HG03520 (cell line): ENCODE measurements around the gene PXYLP1.
"Not testable (repeated sequence)": the region's sequence is repeated elsewhere in the genome, so short reads cannot be mapped to it uniquely, and the experiment has no call there.

Source experiments
- ATAC-seq: cut with Tn5 transposase; IDR thresholded peaks from one replicate; pipeline ENCODE4 v1.9.1; 2021; ENCODE audit warnings: mild to moderate bottlenecking, moderate library complexity; ENCODE audit not compliant: unreplicated experiment

The PXYLP1 gene

DNA sequence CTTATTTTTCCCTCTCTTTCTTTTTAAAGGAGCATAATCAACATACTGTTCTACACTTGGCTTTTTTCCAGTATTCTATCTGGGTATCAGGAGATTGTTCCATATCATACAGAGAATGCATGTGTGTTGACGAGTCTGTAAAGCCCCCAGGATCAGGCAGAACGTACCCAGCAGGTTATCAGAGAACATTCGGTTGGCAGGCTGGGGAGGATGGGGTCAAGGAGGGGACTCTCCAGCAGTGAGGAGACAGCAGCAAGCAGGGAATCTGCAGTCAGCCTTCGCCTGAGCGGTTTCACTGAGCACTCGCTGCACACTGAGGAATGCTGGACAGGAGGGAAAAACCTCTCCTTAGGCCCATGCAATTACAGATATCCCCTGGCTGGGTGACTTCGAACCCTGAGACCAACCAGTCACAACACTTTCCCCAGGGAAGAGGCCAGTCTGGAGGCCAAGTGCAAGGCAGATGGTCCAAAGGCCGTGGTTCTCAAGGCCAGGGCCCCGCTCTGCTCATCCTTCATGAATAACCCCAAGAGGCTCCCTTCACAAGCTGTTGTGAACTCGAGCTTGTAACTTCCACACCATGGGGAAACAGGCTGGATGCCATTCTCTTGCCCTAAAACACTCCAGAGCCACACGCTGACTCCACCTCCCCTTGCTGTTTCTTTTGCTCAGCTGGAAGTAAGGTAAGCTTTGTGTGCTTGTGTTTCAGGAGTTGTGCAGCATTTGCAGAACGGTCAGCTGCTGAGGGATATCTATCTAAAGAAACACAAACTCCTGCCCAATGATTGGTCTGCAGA, 60.1 kb downstream of the PXYLP1 start:
- no peak for ATAC-seq

DNA sequence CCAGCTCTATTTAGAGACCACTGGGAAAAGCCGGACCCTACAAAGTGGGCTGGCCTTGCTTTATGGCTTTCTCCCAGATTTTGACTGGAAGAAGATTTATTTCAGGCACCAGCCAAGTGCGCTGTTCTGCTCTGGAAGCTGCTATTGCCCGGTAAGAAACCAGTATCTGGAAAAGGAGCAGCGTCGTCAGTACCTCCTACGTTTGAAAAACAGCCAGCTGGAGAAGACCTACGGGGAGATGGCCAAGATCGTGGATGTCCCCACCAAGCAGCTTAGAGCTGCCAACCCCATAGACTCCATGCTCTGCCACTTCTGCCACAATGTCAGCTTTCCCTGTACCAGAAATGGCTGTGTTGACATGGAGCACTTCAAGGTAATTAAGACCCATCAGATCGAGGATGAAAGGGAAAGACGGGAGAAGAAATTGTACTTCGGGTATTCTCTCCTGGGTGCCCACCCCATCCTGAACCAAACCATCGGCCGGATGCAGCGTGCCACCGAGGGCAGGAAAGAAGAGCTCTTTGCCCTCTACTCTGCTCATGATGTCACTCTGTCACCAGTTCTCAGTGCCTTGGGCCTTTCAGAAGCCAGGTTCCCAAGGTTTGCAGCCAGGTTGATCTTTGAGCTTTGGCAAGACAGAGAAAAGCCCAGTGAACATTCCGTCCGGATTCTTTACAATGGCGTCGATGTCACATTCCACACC, 60.9 kb downstream of the PXYLP1 start:
- ATAC-seq: no peak

DNA sequence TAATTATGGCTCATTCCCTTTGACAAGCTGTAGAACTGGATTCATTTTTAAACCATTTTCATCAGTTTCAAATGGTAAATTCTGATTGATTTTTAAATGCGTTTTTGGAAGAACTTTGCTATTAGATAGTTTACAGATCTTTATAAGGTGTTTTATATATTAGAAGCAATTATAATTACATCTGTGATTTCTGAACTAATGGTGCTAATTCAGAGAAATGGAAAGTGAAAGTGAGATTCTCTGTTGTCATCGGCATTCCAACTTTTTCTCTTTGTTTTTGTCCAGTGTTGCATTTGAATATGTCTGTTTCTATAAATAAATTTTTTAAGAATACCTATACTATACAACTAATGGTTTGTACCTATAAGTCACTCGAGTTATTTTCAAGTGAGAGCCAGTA, 62.7 kb downstream of the PXYLP1 start:
- ATAC-seq: no peak

DNA sequence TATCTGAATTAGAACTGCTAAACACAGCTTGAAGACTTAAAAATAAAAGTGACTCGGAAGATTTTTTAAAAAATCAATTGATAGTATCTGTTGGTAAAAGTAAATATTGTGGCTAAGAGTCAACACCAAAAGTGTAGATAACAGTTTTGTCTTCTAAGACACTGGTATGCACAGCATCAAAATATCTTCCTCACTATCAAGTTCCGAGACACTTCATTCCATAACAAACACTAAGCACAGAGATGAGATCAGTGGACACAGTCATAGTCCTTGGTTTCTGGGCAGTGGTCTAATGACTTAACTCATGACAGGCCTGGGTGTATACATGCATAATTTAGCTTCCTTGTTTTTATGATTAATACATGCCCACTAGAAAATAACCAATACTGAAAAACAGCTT, 63.2 kb downstream of the PXYLP1 start:
- no peak for ATAC-seq

DNA sequence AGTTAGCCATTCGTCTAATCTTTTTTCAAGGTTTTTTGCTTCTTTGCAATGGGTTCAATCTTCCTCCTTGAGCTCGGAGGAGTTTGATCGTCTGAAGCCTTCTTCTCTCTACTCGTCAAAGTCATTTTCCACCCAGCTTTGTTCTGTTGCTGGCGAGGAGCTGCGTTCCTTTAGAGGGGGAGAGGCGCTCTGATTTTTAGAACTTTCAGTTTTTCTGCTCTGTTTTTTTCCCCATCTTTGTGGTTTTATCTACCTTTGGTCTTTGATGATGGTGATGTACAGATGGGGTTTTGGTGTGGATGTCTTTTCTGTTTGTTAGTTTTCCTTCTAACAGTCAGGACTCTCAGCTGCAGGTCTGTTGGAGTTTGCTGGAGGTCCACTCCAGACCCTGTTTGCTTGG, 68.8 kb downstream of the PXYLP1 start:
- ATAC-seq: not testable (repeated sequence)

DNA sequence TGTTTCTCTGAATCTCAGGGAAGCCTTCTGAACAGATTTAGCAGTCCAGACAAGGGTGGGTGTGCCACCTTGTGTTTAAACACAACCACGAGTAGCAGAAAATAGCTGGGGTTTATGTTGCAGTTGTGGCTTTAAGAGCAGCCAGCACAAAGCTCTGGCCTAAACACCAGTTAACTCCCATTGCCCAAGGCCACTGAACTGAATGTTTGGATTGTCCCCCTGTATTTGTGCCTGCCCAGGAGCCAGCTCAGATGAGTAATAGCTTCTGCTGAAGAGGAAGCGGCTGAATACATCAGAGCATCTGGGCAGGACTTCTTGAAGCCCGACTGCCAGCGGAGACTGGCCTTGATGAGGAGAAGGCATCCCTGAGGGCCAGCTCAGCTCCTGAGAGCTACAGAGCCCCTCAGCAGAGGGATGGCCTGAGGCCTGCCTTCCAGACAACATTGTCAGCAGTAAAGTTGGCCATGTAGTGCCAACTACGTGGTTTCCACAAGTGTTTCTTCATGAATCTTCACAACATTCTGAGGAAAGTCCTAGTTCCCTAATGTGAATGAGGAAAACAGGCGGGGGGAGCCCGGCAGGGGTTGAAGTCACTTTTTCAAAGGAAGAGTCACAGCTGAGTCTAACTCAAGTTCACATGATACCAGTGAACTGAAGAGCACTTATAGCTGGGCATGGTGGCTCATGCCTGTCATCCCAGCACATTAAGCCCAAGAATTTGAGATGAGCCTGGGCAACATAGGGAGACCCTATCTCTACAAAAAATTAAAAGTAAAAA, 70.9 kb downstream of the PXYLP1 start:
- no peak for ATAC-seq

DNA sequence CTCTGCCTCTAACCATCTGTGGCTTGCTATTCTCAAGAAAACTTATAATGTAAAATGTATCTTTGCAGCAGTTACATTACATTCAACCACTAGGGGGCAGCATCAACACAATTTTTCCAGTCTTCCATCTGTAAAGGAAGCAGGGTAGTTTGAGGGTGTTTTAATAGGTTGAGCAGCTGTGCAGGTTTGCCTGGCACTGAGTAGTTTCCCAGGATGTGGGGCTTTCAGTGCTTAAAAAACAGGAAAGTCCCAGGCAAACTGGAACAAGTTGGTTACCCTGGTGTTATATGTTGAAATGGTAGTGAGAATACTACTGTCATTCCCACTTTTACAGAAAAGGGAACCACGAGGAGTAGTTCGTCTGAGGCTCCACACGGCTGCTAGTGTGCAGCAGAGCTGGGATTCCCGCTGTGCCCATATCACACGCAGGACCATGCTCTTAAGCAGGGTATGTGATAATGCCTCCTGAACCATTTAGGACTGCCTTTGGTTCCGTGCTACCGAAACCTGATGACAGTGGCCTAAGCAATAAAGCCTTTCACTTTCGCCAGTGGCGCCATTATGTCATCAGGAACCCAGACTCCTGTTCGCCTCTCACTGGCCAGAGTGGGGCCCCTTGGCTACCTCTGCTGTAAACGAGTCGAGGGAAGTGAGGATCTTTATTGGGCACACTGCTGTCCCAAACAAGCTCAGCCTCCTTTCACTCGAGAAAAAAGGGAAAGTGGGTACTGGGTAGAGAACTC, 72.0 kb downstream of the PXYLP1 start:
- ATAC-seq: no peak

DNA sequence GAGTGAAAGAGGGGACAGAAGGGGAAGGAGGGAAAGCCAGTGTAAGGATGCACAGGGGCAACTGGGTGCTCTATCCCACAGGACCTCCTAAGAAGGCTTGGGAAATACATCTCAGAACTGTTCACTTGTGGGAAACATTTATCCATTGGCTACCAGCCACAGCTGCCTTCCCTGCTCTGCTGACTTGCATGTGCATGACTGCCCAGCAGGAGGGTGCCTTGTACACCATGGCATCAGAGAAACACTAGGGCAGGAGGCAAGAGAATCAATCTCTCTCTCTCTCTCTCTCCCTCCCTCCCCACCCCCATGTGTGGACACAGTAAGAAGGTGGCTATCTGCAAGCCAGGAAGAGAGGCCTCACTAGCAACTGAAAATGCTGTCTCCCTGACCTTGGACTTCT, 73.8 kb downstream of the PXYLP1 start:
- no peak for ATAC-seq

DNA sequence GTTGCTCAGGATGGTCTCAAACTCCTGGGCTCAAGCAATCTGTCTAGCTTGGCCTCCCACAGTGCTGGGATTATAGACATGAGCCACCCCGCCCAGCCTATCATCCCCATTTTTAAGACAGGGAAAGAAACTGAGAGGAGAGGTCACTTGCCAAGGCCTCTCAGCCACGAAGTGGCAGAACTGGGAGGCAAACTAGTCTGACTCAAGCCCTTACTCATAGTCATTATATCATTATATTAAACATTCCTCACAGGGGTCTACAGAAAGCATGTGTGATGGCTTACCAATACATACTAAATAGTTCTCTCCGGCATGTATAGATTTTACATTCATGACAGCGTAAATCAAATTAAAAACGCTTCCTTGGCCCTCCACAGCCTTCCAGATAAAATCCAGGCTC, 74.7 kb downstream of the PXYLP1 start:
- no peak for ATAC-seq

DNA sequence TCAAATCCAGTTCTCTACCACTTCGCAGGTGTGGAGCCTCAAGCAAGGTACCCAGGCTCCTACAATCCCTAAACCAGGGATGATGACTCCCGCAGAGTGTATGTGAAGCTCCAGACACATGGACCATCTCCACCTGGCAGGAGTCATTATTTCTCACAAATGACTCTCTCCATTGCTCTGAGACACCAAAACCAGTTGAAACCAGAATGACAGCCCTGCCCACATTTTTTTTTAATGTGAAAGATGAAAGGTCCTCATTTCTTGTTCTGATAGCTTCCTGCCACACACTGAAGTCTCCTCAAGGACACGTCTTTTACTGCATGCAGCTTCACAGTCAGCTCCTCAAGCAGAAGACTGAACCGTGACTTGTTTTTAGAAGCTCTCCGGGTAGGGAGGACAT, 75.3 kb downstream of the PXYLP1 start:
- ATAC-seq: no peak

DNA sequence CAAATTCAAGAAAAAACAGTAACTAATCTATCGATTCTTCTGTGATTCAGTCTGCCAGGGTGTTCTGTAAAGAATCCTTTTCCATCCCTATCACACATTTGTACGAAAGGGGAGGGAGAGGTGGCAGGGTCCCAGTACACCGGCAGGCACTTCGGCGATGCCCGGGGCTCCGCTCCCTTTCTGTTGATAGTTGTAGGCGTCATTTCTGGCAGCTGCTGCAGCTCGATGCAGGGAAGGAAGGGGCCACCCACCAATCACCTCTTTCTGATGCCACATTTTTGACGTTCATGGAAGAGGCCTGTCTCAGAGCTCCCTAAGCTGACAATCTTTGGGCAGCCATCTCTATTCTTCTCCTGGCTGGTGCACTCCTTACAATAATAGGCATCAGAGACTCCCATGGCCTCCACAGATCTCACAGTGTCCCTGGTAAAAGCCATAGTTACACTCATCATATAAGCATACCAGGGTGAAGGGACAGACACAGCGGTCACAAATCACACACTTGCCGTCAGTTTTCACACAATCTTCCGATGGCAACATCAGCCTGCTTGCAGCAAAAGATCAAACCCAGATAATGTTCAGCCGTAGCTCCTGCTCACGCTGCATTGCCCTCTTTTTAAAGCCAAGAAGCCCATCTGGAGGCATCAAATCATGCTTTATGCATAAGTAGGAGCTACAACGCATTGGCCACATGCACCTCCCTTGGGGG, 75.9 kb downstream of the PXYLP1 start:
- ATAC-seq: no peak

DNA sequence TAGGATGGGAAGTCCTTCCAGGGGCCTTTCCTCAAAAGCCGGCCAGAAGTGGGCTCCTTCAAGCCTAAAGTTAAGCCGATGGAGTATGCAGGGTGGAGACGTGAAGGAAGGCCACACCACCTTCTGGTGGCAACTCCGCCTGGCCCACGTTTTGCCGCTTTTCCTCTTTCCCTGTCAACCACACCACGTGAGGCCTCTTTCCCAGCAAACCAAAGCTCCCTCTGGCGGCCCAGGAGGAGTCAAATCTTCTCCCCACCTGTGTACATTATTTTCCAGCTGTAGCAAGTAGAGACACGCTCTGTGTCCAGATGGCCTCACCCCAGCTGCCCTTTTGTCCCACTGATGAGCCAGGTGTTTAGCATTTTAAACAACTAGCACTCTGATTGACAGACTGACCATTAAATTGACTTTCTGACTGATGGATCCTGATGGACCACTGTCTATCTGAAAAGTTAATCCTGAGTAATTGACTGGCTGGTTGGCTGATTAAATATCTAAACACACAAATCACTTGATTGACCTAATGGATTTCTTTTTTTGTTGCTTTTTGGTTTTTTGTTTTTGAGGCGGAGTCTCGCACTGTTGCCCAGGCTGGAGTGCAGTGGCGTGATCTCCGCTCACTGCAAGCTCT, 77.1 kb downstream of the PXYLP1 start:
- ATAC-seq: no peak

DNA sequence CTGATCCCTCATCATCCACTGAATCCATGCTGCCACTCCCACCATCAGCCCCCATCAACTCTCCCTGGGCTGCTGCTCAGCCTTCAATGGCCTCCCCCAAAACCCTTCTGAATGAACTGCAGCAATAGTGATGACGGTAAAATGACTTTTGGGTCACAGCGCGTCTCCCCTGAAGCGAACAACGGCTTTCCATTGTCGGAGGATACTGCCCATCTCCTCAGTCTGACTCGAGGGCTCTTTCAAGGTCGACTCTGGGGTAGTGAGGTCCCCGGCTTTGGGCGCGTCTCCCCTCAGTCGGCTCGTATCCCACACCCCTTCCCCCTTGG, 79.5 kb downstream of the PXYLP1 start:
- peak; percentile 2 for ATAC-seq

DNA sequence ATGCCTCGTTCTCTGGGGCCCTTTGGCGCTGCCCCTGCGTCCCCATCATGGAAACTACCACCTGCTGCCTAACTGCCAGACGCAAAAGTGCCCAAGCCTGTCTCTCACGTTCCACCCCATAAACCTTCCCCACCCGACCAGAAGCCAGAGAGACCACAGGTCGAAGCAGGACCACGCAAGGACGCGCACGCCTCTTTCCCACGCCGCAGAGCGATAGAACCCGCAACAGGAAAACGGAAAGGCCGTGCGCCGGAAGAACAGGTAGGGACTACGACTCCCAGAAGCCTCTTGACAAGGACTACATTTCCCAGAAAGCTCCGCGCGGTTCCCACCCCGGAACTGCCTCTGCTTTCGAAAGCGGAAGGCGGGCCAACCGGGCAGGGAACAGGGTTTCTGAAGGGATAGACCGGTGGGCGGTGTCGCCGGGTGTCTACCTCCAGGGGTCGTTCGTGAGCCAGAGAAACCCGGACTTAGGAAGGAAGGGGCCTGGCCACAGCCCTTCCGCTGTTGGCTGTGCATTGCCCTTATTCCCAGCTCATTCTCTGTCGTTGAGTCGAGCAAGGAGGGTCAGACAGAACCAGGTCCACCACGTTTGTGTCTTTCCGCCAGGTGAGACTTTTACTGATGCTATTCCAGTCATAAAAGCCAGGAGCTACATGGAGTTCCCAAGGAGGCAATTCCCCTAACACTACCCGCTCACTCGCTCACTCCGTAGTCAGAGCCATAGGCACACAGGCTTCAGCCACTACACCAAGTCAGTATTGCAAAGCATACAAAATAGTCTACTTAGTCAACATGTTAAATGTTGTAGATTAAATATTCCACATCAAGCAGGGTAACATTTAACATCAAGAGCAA, 80.1 kb downstream of the PXYLP1 start:
- ATAC-seq: peak; percentile 97

DNA sequence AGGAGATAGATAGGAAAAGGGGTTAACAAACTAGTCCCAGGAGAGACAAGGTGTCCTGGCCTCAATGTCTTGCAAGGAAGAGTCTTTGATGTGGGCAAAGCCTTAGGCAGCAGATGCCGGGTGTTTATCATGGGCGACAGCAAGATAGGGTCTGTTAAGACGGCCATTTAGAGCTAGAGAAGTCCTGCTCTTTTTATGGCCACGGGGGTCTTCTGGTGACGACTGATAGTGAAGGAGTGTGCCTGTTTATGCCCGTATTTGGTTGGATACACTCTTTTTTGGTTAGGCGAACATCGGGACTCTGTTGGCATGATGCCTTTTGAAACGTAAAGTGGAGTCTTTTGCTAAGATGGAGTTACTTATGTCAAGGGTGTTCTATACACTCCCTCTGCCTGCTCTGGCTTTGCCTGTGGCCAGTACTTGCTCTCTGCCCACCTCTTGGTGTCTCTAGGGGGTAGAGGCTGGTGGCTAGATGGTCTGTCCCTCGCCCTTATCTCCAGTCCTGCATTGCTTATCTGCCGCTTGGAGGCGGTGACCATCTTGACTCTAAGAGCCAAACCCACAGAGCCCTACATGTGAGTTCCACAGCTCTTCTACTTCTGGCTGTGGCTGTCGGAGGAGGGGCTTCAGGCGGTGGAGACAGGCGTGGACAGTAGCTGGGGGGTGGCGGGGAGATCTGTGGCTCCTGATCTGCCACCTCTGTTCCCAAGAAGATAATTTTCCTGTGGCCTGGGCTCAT, 80.9 kb downstream of the PXYLP1 start:
- ATAC-seq: no peak

DNA sequence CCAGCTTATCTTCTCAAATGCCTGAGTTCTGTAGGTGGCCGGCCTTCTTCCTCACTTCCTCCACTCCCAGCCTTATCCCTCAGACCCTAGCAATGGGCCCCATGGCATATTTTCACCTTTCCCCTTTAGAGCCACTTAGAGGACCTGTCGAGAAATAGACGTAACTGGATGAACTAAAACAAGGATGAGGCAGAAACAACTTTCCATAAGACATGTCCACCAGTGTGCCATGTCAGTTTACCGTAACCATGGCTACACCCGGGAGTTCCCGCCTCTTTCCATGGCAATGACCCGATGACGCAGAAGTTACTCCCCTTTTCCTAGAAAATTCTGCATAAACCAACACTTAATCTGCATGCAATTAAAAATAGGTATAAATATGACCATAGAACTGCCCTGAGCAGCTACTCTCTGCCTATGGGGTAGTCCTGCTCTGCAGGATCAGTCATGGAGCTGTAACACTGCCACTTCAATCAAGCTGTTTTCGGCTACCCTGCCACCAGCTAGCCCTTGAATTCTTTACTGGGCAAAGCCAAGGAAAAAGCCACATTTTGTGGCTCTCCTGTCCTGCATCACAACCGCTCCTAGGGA, 81.6 kb downstream of the PXYLP1 start:
- ATAC-seq: no peak

DNA sequence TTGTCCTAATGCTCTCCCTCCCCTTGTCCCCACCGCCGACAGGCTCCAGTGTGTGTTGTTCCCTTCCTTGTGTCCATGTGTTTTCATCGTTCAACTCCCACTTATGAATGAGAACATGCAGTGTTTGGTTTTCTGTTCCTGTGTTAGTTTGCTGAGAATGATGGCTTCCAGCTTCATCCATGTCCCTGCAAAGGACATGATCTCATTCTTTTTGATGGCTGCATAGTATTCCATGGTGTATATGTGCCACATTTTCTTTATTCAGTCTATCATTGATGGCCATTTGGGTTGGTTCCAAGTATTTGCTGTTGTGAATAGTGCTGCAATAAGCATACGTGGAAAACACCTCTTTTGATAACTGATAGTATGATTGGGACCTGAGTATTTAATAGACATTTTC, 82.8 kb downstream of the PXYLP1 start:
- not testable (repeated sequence) for ATAC-seq

DNA sequence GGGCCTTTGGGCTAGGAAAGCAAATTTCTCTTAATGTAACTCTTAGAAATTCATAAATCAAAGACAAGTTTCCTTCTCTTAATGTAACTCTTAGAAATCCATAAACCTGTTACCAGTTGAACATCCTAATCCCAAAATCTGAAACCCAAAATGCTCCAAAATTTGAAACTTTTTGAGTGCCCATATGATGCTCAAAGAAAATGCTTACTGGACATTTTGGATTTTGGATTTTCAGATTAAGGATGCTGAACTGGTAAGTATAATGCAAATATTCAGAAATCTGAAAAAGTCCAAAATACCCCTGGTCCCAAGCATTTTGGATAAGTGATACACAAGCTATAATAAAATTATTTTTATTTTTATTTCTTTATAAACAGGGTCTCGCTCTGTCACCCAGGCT, 85.2 kb downstream of the PXYLP1 start:
- ATAC-seq: no peak
